CD4-positive, alpha-beta T cell treated with Interleukin-6 for 4 hours (primary cell): ENCODE data around the gene NUDT19.
"Not testable (repeated sequence)": the region's sequence is repeated elsewhere in the genome, so short reads cannot be mapped to it uniquely, and the experiment has no call there.

ENCODE experiments used
- DNase-seq: peaks from one replicate; pipeline ENCODE4 v3.0.0-alpha.2; 2020; ENCODE audit warnings: mixed read lengths

Gene NUDT19

DNA sequence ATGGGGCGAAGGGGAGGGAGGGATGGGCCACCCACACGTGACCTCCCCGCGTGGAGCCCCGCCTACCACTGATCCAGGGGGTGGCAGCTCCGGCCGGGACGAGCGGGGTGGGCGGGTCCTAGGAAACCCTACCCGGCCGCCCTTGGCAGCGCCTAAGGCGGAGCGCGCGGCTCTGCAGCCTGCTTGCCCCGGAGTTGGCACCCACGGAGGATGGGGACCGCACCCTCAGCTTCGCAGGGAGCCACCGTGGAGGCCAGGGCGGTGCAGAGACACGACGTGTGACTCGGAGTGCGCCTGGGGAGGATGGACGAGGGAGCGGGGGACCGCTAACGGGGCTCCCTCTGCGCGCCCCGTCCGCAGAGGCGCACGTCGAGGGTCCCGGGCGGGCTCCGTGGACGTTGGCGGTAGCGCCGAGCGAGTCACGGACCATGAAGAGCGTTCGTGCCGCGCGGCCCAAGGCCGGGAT is 15.9 kb upstream of the NUDT19 start, which contains the start of gene RGS9BP:
RGS9BP (plus strand) TSS at position 129 of the 466 bp plus-strand sequence. CDS start 416 bp downstream, outside the sequence.
- DNase-seq = peak; percentile 82

- DNase-seq = peak; percentile 41
Measured at GRCh38 chr19:32676186-32676894, 15.3 kb upstream of the NUDT19 start.

GRCh38 chr19:32676895-32677359 is 14.7 kb upstream of the NUDT19 start:
- DNase-seq = no peak

DNA sequence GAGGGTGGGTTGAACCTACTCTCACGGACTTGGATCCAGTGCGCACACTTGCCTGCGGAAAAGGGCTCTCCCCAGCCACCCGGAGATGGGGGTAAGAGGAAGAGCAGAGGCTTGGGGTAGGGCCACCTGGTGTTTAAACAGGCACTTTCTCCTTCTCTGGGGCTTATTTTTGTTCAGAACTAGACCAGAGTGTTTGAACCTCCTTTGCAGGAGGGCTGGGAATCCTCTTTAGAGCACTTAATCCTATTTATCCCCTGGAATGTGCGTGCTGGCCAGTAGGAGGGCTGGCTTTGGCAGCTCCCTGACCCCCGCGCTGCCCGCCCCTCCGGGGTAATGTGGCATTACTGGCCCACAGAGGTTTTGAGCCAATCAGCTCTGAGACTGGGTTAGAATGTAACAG is 14.0 kb upstream of the NUDT19 start:
- no peak for DNase-seq

DNA sequence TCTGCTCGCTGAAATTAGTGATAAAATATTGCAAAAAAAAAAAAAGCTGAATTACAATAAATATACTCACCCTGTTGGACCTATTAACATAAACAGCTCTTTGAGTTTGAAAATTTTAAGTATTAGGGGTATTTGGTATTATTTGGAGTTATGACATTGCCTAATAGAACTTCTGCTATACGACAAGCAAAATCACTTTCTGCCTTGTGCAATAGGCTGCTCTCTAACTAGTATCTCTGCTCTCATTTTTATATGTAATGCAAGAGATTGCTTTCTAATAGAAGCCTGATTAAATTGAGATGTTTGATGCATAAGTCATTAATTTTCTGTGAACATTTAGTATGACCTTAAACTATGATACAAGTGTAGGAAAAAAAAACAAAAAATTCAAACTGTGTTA is 10.6 kb upstream of the NUDT19 start:
- DNase-seq = no peak

GRCh38 chr19:32682317-32682716 is 9.3 kb upstream of the NUDT19 start:
- DNase-seq = no peak

- no peak for DNase-seq
Measured at GRCh38 chr19:32686847-32687475, 4.7 kb upstream of the NUDT19 start.

- no peak for DNase-seq
Measured at GRCh38 chr19:32687681-32688080, 3.9 kb upstream of the NUDT19 start.

GRCh38 chr19:32688311-32688710 is 3.3 kb upstream of the NUDT19 start:
- DNase-seq = no peak

DNA sequence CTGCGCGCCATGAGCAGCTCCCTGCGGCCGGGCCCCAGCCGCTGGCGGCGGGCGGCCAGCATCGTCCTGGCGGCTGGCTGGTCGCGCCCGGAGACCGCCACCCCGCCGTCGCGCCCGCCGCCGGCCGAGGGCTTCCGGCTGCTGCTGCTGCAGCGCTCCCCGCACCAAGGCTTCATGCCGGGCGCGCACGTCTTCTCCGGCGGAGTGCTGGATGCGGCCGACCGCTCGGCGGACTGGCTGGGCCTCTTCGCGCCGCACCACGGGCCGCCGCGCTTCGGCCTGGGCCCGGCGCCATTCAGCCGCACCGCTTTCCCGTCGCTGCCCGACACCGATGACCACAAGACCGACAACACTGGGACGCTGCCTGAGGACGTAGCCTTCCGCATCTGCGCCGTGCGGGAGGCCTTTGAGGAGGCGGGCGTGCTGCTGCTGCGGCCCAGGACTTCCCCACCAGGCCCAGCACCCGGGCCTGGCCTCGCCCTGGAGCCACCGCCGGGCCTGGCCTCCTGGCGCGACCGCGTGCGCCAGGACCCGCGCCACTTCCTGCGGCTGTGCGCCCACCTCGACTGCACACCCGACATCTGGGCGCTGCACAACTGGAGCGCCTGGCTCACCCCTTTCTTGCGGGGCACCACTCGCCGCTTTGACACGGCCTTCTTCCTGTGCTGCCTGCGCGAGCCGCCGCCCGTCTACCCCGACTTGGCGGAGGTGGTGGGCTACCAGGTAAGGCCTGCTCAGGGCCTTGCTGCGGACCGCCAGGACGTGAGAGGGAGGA is 518 bp downstream of the NUDT19 start:
- peak; percentile 60 for DNase-seq

DNA sequence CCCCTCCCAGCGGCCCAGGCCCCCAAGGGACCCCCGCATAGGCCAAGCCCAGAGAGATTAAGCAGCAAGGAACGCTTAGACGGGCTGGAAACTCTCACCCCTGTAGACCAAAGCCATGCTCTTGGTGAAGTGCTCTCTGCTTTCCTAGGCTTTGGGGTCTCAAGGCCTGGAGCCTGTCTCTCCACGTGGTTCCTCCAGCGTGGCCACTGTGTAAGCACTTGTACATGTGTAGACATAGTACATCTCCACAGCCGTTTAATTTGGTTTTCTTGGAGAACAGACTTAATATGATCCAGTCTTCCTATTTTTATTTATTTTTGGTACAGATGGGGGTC is 1.1 kb downstream of the NUDT19 start:
- no peak for DNase-seq

GRCh38 chr19:32693151-32694108 is 1.8 kb downstream of the NUDT19 start:
- peak; percentile 17 for DNase-seq

- DNase-seq = not testable (repeated sequence)
Measured at GRCh38 chr19:32694316-32694715, 2.7 kb downstream of the NUDT19 start.

DNA sequence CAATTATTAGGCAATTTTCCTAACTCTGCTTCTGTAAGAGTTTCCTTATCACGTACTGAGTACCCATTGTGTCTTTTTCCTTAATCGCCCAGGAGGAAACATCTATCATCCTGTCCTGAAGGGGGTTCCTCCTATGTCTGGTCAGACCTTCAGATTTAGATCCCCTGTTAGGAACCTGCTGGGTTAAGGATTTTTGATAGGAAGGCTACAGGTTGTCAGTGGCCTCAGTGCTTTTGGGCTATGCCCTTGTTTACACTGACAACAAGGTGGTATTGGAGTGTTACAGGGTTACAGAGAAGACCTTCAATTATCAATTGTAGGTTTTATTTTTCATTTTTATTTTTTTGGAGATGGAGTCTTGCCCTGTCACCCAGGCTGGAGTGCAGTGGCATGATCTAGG is 3.2 kb downstream of the NUDT19 start:
- not testable (repeated sequence) for DNase-seq

- not testable (repeated sequence) for DNase-seq
Measured at GRCh38 chr19:32695506-32695905, 3.9 kb downstream of the NUDT19 start.

DNA sequence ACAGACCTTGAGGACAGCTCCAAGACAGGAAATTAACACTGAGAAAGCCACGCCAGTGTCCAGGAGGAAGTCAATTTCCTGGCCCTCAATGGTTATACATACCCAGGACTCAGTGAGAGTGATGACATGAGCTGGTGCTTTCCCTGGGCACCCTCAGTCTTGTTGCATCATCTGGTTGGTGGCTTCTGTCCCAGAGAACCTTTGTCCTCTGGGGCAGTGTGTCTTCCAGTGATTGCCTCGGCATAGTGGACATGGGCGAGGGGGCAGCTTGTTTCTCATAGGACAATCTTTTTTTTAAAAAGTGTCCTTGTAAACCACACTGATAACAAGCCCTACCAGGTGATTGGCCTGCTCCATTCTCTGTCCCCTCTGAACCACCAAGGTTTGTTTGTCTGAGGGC is 5.2 kb downstream of the NUDT19 start:
- not testable (repeated sequence) for DNase-seq

GRCh38 chr19:32700129-32700528 is 8.5 kb downstream of the NUDT19 start:
- DNase-seq = not testable (repeated sequence)

GRCh38 chr19:32702010-32702409 is 10.4 kb downstream of the NUDT19 start:
- no peak for DNase-seq

GRCh38 chr19:32704006-32704405 is 12.4 kb downstream of the NUDT19 start:
- not testable (repeated sequence) for DNase-seq

DNA sequence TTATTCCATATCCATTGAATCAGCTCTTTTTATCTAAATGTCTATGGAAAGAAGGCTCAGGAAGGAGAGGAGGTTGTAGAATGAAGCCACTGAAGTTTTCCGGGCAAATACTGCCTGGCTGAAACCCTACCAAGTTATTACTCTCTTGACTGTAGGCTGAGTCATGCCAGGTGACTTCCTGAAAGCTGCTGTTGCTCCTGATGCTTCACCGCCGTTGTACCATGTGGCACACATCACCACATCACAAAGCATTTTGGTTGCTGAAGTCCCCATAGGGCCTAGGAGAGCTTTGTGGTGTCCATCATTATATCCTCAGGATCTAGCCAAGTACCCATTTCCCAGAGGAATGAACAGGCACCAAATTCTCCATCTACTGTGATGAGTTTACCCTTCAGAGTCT is 16.8 kb downstream of the NUDT19 start:
- DNase-seq = peak; percentile 57

DNA sequence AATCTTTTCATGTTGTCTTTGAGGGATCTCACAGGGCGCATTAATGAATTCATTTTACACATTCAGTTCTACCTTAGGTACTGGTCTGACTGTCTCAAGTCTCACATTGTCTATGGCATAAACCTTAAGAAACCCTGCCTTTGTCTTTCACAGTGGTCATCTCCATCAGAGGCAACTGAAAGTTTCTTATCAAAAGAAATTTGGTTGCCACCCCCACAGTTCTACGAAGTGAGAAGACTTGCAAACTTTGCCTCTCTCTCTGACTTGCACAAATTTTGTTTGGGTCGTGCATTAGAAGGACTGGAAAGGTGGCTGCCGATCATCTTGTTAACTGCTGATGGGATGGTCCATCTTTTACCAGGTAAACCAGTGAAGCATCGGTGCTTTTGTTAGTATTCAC is 17.4 kb downstream of the NUDT19 start:
- no peak for DNase-seq

DNA sequence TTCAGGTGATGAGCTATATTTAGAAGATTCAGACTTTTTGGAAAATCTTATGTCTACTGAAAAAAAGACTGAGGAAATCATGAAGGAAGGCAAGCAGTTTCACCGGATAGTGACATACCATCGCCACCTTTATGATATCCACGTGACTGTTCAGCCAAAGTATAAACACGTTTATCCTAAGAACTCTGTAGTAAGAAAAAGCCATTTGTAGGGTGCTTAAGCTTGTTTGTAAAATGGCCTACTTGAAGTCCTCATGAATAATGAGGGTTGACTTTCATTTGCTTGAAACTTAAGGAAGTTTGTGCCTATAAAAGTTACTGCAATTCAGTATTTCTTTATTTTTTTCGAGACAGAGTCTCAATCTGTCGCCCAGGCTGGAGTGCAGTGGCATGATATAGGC is 20.1 kb downstream of the NUDT19 start:
- DNase-seq = no peak
